ENCODE measurements around the gene PTPRG.

The PTPRG gene

DNA sequence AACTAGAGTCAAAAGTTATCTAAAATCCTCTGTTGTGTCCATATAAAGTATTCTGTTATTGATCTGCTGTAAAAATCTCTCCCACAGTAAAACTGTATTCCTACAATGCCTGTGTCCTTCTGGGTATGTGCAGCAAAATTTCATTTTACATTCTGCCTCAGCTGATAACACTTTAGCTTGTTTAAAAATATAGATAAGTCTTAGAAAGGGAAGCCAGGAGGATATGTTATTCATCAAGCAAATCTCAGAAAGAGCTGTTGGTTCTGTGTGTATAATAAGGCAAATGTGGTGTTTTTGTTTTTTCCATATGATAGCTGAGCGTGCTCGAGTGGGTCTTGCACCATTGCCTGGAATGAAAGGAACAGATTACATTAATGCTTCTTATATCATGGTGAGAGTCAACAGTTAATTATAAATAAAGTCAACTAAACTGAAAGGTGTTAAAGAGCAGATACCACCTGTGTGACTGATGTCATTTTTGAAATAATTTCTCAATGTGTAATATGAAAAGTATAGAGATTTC is 715.3 kb downstream of the PTPRG start:
- no peak for DNase-seq (ENCODE audit: low spot score)

DNA sequence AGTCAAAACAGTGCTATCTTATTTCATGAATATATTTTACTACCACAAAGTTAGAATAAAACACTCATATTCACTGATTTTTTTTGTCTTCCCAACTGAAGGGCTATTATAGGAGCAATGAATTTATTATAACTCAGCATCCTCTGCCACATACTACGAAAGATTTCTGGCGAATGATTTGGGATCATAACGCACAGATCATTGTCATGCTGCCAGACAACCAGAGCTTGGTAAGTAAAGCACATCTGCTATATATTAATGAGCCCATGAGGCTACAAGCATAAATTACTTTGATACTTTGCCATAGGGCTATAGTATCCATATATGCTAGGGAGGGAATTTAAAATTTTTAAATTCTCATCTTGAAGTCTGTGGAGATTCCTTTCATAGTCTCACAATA is 716.1 kb downstream of the PTPRG start:
- DNase-seq (ENCODE audit: low spot score): no peak

DNA sequence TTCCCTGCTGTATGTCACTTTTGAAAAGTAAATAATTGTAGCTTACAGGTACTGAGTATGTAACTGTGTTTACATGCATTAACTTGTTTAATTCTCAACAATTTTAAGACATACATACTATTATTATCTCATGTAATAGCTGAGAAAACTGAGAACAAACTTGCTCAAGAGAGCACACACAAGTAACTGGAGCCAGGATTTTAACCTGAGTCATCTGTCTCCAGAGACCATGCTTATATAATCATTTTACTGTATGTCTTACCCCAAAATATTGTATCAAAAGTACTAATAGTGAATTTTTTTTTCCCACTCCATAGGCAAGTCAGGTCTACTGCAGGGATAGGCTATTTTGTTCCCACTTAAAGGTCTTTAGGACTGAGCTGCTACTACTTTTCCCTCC is 716.6 kb downstream of the PTPRG start:
- DNase-seq (ENCODE audit: low spot score): no peak

DNA sequence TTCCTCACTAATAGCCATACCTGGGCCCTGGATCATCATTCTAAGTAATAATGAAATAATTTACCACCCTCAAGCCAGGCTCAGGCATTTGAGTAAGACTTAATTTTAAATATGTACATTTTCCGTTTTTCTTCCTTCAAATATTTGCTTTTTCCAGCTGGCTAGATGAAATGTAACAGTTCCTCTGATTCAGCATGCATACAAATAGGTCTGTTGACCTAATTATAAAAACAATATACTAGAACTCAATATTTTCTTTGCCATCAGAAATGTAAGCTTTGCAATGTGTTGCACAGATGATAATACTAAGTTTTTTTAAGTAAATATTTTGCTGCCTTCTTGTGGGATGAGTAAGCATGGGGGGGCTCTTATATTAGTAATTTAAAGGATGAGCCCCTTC is 720.4 kb downstream of the PTPRG start:
- DNase-seq (ENCODE audit: low spot score): no peak

DNA sequence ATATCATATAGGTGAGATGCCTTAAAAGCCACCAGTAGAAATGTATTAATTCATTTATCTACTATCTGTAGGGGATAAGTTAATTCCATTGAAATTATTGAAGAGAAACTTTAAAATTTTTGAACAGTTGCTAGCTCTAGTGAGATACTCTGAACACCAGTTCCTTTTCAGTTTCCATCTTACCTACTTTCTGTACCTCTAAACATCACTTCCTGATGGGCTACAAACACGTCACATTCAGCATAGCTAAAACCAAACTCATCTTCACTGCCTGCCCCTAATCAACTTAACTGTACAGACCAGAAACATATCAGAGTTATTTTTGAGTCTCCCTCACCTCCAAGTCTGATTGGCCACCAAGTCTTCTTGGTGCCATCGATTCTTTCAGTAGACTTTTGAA is 723.1 kb downstream of the PTPRG start:
- DNase-seq (ENCODE audit: low spot score): no peak

DNA sequence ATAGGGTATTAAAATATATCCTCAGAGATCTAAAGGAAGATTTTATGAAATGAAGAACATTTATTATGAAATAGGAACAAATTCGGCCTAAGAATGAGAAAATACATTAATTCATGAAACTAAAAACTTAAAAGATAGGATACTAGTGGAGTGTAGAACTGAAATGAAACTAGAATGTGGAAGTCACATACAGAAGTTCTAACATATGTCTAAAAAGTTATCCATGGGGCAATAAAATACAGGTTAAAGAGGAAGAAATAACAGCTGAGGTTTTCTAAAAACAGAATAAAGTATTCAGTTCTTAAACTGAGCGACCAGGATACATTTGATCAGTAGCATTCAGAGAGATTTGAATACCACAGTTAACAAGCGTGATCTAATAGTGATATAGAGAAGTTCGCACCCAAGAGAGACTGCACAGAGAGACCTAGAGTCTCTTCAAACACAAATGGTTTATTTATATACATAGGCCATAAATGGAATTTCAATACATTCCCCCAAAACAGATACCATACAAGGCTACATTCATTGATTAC is 726.1 kb downstream of the PTPRG start:
- DNase-seq (ENCODE audit: low spot score): no peak

DNA sequence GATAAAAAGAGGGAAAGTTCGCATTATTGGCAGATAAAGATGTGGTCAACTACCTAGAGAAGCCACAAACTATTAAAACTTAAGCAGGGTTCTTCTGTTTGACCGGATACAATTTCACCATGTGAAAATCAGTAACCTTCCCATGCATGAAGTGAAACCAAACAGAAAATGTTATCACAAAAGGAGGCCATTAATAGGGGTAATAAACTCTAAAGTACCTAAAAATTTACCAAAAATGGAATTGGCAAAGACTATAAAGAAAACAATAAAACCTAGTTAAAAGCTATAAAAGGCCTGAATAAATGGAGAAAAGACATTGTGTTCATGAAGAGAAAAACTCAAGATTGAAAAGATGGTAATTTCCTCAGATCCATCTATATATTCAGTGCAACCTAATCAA is 728.6 kb downstream of the PTPRG start:
- DNase-seq (ENCODE audit: low spot score): no peak

DNA sequence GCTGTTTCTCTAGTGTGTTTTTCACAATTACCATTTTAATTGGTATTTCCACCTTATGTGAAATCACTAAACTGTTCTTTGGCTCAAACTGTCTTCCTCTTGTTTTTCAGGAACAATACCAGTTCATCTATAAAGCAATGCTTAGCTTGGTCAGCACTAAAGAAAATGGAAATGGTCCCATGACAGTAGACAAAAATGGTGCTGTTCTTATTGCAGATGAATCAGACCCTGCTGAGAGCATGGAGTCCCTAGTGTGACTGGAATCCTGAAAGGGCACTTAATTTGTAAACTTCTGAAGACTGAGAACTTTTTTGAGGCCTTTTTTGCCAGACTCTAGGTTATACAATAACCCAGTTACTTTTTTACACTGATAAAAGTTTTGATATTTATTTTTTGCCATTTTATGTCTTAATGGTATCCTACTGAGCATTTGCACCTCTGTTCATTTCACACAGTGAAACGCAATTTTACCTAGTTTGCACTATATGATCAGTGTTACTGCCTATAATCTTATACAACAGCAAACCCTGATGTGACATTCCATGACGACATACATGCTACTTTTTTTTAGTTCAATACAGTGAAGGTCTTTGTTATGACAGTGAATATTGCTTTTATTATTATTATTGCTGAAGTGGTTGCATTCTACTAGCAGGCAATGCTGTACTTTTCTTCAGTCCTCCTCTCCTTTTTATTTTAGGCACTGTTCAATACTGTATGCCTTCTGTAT is 731.8 kb downstream of the PTPRG start:
- no peak for DNase-seq (ENCODE audit: low spot score)

DNA sequence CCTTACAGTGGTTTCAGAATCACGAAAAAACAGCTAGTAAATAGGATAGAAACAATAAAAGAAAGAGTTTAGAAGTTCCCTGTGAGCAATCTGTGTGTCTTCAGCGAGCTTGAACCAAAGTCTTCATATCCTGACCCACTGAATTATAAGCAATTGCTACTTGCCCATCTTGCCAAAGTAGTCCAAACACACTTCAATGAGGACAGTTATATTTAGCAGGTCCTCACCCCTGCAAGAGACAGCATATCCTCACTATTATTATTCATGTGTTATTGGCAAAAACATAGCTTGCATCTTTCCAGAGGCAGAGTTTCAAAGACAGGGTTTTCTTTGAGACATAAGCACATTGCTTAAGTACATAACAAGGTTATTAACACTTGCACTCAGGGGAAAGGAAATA is 734.2 kb downstream of the PTPRG start:
- no peak for DNase-seq (ENCODE audit: low spot score)

DNA sequence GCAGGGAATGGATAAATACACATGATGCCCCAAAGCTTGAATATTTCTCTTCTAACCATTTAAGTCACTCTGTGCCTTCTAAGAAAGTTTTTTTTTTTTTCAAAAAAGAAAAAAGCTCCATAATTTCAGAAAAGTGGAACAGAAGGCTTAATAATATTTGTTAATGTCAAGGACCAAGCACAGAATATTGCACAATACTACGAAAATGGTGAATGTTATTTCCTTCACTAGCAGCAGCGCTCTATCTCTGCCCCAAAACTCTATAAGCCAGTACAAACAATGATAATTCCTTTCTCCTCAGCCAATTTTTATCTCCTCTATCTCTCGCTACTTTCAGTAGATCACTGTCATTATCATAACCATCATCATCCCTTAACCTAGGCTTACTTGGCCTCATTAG is 739.2 kb downstream of the PTPRG start:
- no peak for DNase-seq (ENCODE audit: low spot score)

DNA sequence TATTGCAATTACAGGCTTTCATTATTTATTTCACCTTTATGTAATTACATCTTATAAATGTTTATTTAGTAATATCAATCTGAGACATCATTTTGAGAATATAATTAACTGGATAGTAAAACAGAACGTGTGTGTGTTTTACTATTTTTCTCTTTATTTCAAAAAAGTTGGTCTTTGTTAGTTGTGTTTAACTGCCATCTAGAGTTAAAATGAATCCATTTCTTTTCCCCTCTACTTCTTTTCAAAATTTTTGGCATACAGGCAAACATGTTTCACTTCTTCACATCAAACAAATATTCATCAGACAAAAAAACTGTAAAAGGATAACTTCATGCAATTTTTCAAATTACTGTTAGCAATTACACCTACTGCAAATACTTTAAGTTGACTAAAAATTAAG is 750.8 kb downstream of the PTPRG start:
- DNase-seq (ENCODE audit: low spot score): no peak

DNA sequence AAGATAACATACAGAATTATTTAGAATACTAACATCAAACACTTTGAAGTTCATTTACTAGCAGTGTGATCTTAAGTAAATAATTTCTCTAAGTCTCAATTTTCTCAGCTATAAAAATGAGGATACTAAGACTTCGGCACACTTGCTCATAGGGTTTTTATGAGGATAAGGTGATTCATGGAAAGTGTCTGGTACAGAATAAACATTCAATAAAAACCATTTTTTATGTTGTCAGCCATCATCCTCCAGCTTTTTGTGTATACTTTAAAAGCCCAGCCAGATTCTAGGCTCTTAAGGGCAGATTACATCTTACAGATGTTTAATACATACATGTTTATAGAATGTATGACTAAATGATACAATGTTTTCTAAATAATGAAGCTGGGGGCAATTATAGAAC is 755.2 kb downstream of the PTPRG start:
- DNase-seq (ENCODE audit: low spot score): no peak

DNA sequence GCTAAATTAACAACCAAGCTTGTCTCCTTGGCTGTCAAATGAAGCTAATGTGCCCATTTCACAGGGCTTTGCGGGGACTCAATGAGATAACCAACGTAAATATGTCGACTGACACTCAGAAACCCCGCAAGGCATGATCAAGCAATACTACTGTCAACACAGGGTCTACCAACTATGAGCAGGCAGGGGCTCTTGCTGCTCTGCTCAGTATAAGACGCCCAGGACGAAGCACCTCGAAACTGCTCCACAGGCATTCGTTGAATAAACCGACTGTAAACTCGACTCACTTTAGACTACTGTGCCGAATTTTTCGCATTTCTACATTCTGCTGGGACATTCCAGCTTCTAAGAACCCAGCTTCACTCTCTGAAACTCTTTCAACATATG is 757.0 kb downstream of the PTPRG start:
- no peak for DNase-seq (ENCODE audit: low spot score)

DNA sequence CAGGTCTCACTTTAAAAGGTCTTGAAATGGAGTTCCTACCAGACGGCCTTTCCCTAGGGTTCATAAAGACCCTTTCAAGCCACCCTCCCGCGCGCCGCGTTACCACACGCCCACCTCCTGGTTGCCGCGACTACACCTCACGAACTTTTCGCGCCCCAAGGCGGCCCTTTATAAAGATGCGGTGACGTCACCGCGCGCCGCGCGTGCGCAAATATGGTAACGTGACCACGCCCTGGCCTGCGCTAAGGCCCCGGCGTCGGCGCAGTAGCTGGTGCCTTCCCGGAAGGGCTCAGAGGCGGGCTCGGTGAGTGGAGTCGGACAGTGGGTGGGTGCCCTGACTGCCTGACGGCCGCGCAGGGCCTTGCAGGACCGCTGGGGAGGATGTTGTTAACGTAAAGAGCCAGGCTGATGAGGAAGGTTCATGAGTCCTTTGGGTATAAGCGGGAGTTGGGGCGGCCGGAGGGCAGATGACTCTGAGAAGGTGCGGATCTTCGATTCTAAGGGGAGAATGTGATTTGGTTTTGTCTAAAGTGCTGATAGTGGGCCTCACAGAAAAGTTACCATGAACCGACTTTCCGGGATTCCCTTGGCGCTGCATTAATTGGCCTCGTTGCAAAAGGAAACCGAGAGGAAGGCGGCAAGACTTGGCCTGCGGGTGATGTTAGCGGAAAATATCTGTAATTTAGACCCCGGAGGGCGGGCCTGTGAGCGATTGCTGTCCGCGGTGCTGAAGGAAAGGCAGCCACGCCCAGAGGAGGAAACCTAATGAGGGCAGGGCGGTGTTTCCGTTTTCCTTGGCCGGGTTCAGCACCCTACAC is 757.6 kb downstream of the PTPRG start:
- DNase-seq (ENCODE audit: low spot score): peak; percentile 95

DNA sequence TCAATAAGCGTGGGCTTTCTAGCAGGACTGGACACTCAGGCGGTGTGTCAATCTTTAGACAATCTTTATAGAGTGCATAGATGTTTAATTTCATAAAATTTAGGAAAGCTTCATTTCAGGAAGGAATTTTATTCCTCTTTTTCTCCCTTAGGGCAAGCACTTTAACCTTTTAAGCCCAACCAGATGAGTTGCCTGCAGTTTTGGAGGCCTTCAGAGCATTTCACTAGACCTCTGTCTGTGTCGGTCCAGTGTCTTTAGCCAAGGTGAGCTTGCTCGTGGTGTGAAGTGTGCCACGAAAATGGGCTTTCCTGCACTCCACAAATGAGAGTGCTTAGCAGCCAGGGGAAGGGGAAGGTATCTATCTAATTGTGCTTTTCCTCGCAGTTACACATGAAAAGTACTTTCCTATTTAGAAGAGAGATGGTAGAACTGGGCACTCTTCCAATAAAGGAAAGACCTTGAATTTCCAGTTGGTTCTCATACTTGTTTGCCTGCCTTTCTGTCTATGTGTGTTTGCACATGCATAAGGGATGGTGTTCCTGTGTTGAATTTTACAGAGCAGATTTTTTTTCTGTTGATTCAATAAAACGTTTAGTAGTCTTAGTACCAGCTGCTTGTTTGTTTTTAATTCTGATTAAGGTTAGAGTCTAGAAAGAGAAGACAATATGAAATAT is 758.3 kb downstream of the PTPRG start:
- DNase-seq (ENCODE audit: low spot score): no peak

DNA sequence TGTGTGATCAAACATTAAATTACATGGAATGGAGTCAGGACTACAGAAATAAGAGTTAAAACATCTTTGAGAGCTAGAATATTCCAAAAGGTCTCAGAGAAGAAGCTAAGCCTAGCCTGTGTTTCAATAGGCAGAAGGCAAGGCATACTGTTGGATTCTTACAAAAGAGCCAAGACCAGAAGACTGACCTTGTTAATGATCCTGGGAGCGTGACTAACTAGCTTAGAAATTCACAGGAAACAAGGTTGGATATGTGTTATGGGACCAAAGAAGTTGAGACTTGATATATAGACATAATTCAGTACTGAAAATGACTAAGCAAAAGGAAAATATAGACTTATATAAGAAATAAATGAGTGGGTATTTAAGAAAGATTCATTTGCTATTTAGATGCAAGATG is 761.9 kb downstream of the PTPRG start:
- no peak for DNase-seq (ENCODE audit: low spot score)

DNA sequence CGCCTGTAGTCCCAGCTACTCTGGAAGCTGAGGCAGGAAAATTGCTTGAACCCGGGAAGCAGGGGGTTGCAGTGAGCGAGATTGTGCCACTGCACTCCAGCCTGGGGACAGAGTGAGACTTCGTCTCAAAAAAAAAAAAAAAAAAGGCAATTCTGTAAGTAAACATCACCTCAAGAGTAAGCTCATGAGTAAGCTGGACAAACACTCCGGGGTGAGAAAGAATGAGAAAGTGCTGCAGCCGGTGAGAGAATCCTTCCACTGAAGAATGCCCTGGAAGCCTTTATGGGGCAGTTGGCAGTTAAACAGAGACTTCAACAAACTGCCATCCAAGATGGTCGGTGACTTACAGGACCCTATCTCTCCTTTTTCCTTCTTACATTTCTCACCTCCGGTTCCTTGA is 764.5 kb downstream of the PTPRG start:
- DNase-seq (ENCODE audit: low spot score): no peak

DNA sequence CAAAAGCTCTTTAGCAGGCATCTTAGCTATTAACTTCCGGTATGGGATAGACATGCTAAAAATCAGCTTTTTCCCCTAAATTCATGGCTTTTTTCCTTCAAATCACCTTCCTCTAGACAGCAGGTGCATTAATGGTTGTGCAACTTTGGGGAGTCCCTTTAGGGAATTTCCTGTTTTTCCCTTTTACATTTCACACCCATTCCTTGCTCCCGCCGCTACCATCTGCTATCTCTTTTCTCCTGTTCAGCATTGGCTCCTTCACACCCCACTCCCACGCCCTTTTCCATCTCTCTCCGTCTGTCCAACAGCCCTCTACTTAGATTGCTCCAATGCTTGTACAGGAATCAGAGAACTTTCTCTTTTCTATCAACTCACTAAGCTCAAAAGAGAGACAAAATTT is 768.6 kb downstream of the PTPRG start:
- no peak for DNase-seq (ENCODE audit: low spot score)

DNA sequence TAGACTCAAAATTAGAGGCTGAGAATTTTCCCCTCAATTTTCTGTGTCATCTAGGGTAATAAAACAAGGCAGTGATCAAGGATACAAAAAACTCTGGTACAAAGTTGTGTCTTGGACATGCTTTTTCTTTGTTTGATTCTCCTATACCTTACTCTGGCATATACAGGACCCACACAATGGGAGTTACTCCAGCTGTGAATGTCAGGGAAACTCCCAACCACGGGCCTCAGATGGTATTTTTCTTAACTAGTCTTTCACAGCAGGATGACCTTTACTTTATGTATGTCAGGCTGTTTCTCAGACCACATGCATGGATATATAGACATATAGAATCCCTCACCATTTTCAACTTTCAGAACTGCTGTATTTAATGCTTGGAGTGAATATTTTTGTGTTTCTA is 770.6 kb downstream of the PTPRG start:
- no peak for DNase-seq (ENCODE audit: low spot score)

DNA sequence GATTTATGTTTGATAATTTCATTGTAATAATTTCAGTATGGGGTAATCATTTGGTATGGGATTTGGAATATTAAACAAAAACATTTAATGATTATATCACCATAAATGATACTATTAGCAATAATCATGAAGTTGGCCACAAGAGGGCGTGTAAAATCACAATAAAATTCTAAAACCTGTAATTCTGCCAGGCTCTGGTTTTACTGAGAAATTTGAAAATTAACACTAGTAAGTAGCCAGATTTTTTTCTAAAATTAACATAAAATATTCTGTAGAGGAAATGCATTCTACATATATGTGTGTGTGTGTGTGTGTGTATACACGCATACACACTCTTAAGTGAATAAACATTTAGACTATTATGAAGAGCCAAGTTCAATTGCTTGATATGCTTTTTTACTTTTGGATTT is 771.5 kb downstream of the PTPRG start:
- peak; percentile 21 for DNase-seq (ENCODE audit: low spot score)

DNA sequence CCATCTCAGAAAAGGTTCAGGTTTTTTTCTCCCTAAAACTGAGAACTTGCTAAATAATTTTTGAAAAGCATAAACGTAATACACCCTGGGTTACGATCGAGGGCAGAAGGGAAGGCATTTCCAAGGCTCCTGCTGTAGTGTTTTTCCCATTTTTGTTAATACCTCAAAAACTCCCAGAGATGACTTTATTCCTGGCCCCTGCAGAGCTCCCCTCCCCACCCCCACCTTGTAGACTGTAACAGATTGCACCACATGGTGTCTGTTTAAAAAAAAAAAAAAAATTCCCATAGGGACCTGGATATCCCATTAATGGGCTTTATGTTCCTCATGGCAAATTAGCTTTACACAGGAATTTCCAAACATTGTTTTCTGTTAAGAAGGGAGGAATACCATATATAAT is 773.8 kb downstream of the PTPRG start:
- no peak for DNase-seq (ENCODE audit: low spot score)

DNA sequence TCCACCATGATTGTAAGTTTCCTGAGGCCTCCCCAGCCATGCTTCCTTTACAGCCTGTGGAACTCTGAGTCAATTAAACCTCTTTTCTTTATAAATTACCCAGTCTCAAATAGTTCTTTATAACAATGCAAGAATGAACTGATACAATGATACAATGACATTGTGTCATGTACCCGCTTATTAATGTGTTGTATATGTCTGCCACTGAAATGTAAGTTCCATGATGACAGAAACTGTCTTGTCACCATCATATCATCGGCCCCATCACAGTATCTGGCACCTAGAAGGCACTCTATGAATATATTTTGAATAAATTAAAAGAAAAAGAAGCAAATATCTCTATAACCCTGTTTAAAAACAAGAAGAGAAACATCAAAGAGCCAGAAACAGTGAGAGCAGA is 782.4 kb downstream of the PTPRG start:
- no peak for DNase-seq (ENCODE audit: low spot score)
